K562 (cell line): Measurements from ENCODE around the gene CHRNE. TPM values are rescaled to one million over a fixed set of nuclear protein-coding genes. Genes with fewer than 3 reads are reported as not detected.

ENCODE experiments used
- ATAC-seq: fragments of 200-7000 bp; cut with Tn5 transposase; 3 replicates; pipeline ENCODE4 v1.9.1; 2020; ENCODE audit warnings: moderate library complexity
- BruUV-seq: library from RNA; stranded (reverse); fragments of 400-500 nt; replicated peaks from 2 replicates; lab custom pipeline; 2021; lab: Mats Ljungman, UMichigan
- CTCF ChIA-PET: fragments of 300-600 bp; formaldehyde crosslinking; extraction: SDS; loops from one replicate; lab custom pipeline; 2021; ENCODE audit warnings: low intra/inter-chr PET ratio; lab: Yijun Ruan, JAX
- POLR2A ChIA-PET: fragments of 300-600, 350-650 bp; sonication (Branson Sonifier 250); formaldehyde crosslinking; extraction: SDS; loops from one replicate; lab custom pipeline; 2021; ENCODE audit warnings: antibody characterized with exemption, inconsistent platforms; lab: Yijun Ruan, JAX
- DNase-seq, 4 experiments: peaks; one replicate each; pipeline versions ENCODE4 v3.0.0 to v3.0.0-alpha.2; 2011 to 2018; ENCODE audit warnings: low spot score in 3 of 4, mixed read lengths in 3 of 4; ENCODE audit errors: extremely low read depth in 1 of 4
- FAIRE-seq: peaks from 2 replicates; lab custom pipeline; 2011; peaks lifted over from hg19 to GRCh38; lab: Jason Lieb, UNC
- H2AFZ ChIP-seq: 2 replicates; pipeline ENCODE4 v1.6.0; 2011; ENCODE audit warnings: low read depth, low read length, control low read depth, inconsistent platforms
- H3K27ac ChIP-seq: fragments of 200-600 bp; 3 replicates; pipeline ENCODE4 v1.8.0; 2011; ENCODE audit warnings: low read depth, mild to moderate bottlenecking, control low read depth, inconsistent platforms, low read length, moderate library complexity, mixed read lengths; ENCODE audit errors: extremely low read depth
- H3K27me3 ChIP-seq, 2 experiments: fragments of 300-600 bp in 1 of 2; 2 replicates in 1 of 2; 3 replicates in 1 of 2; pipeline versions ENCODE4 v1.6.0 to v1.8.0; 2011; ENCODE audit warnings: inconsistent platforms in 2 of 2, low read length in 2 of 2, mild to moderate bottlenecking in 1 of 2, mixed read lengths in 1 of 2, moderate library complexity in 1 of 2; ENCODE audit not compliant: control insufficient read depth in 2 of 2, insufficient read depth in 2 of 2
- H3K36me3 ChIP-seq: fragments of 300-600 bp; 3 replicates; pipeline ENCODE4 v1.8.0; 2011; ENCODE audit warnings: mild to moderate bottlenecking, low read length, inconsistent platforms; ENCODE audit not compliant: control insufficient read depth, insufficient read depth
- H3K4me1 ChIP-seq, 2 experiments: fragments of 200-600 bp in 1 of 2; replicated peaks in 1 of 2; 2 replicates in 1 of 2; 3 replicates in 1 of 2; pipeline versions ENCODE4 v1.5.1 to v1.8.0; 2011; ENCODE audit warnings: inconsistent platforms in 2 of 2, low read length in 2 of 2, mild to moderate bottlenecking in 1 of 2, mixed read lengths in 1 of 2, moderate library complexity in 1 of 2; ENCODE audit not compliant: control insufficient read depth in 2 of 2, insufficient read depth in 2 of 2
- H3K4me2 ChIP-seq: 2 replicates; pipeline ENCODE4 v1.6.1; 2011; ENCODE audit warnings: low read length, control low read depth, inconsistent platforms, mixed read lengths; ENCODE audit not compliant: insufficient read depth
- H3K4me3 ChIP-seq: fragments of 200-600 bp; sonication (generic), shearing (Covaris generic); 2 replicates; pipeline ENCODE4 v1.5.1; 2016; ENCODE audit warnings: control low read depth, inconsistent platforms
- H3K79me2 ChIP-seq: fragments of 200-600 bp; 3 replicates; pipeline ENCODE4 v1.8.0; 2011; ENCODE audit warnings: low read length, inconsistent platforms; ENCODE audit not compliant: control insufficient read depth, insufficient read depth
- H3K9ac ChIP-seq, 2 experiments: 2 replicates each; pipeline versions ENCODE4 v1.6.0 to v1.6.1; 2011; ENCODE audit warnings: low read depth in 2 of 2, low read length in 2 of 2, control low read depth in 1 of 2, inconsistent platforms in 1 of 2, mild to moderate bottlenecking in 1 of 2, mixed read lengths in 1 of 2; ENCODE audit not compliant: insufficient read depth in 1 of 2
- H3K9me1 ChIP-seq: one replicate; pipeline ENCODE4 v1.6.0; 2011; ENCODE audit warnings: inconsistent platforms, mild to moderate bottlenecking, low read length, moderate library complexity; ENCODE audit not compliant: control insufficient read depth, insufficient read depth
- H3K9me3 ChIP-seq: replicated peaks from 2 replicates; pipeline ENCODE4 v1.5.1; 2011; ENCODE audit warnings: low read depth, low read length, inconsistent platforms; ENCODE audit not compliant: control insufficient read depth, insufficient read depth
- H4K20me1 ChIP-seq: replicated peaks from 2 replicates; pipeline ENCODE4 v1.6.1; 2011; ENCODE audit warnings: low read length, inconsistent platforms, mixed read lengths; ENCODE audit not compliant: control insufficient read depth, insufficient read depth
- AFF4 ChIP-seq: sonication (generic); formaldehyde crosslinking; IDR thresholded peaks from 2 replicates; pipeline ENCODE4 v1.8.0; 2023; ENCODE audit warnings: mild to moderate bottlenecking, missing genetic modification reagents
- ARID3B ChIP-seq: fragments of 250-450 bp; sonication (Bioruptor Pico); IDR thresholded peaks from 2 replicates; pipeline ENCODE4 v1.4.0; 2020; ENCODE audit warnings: borderline replicate concordance
- ASH1L ChIP-seq: fragments of 450-650 bp; IDR thresholded peaks from 2 replicates; pipeline ENCODE4 v1.6.1; 2018; ENCODE audit warnings: borderline replicate concordance, mild to moderate bottlenecking, low read depth; ENCODE audit not compliant: partially characterized antibody
- CREB1 ChIP-seq, 2 experiments: sonication (generic) in 1 of 2; formaldehyde crosslinking in 1 of 2; IDR thresholded peaks; 2 replicates each; pipeline versions ENCODE4 v1.6.1 to v1.8.0; 2012 to 2022; ENCODE audit warnings: inconsistent platforms in 1 of 2, mild to moderate bottlenecking in 1 of 2, missing genetic modification reagents in 1 of 2, moderate library complexity in 1 of 2
- CREM ChIP-seq: IDR thresholded peaks from 2 replicates; pipeline ENCODE4 v1.6.1; 2014; ENCODE audit warnings: antibody characterized with exemption, low read depth
- HEY1 ChIP-seq: fragments of 250-450 bp; sonication (Bioruptor Pico); IDR thresholded peaks from 2 replicates; pipeline ENCODE4 v1.5.0; 2020; ENCODE audit warnings: mild to moderate bottlenecking, moderate library complexity, borderline replicate concordance
- HNRNPL ChIP-seq: fragments of 200-400 bp; formaldehyde crosslinking; IDR thresholded peaks from 2 replicates; pipeline ENCODE4 v1.6.1; 2017; ENCODE audit warnings: low read depth, mild to moderate bottlenecking, low read length
- OTX1 ChIP-seq: fragments of 450-650 bp; formaldehyde crosslinking; IDR thresholded peaks from 2 replicates; pipeline ENCODE4 v1.4.0; 2022; ENCODE audit warnings: mild to moderate bottlenecking
- PHF21A ChIP-seq: fragments of 450-650 bp; IDR thresholded peaks from 2 replicates; pipeline ENCODE4 v1.6.1; 2017; ENCODE audit warnings: low read depth, borderline replicate concordance
- PTRF ChIP-seq: fragments of 450-650 bp; IDR thresholded peaks from 2 replicates; pipeline ENCODE4 v1.6.1; 2016; ENCODE audit warnings: mild to moderate bottlenecking, missing genetic modification characterization, missing compliant biosample characterization
- TEAD2 ChIP-seq: fragments of 450-650 bp; IDR thresholded peaks from 2 replicates; pipeline ENCODE4 v1.6.1; 2016; ENCODE audit warnings: missing genetic modification characterization, control low read depth, missing compliant biosample characterization
- WGBS: fragments of 100-300 bp; shearing (Covaris generic); methylation state at CpG from one replicate; pipeline ENCODE4 v1.1.6; 2016; ENCODE audit warnings: low coverage, mixed read lengths; ENCODE audit not compliant: insufficient coverage; ENCODE audit errors: missing lambda C conversion rate; 5-methylcytosine and 5-hydroxymethylcytosine counted together
- in situ Hi-C: fragments of 300-500 bp; cut with MboI; formaldehyde crosslinking; loops from 4 replicates; pipeline ENCODE4 v1.15.0; 2018; ENCODE audit warnings: inconsistent platforms, mixed read lengths
- intact Hi-C: fragments of 100-400 bp; cut with micrococcal nuclease; formaldehyde crosslinking; loops from 2 replicates; pipeline ENCODE4 v1.14.2; 2022
- polyA plus RNA-seq, 8 experiments: library from polyadenylated mRNA; depleted of rRNA in 4 of 8; stranded (reverse) in 5 of 8; unstranded in 3 of 8; fragments of >200 nt; fragmentation: Nextera tagmentation in 2 of 8; fragmentation: Illumina TruSeq in 1 of 8; extraction: Ambion mirVana in 2 of 8; extraction: Trizol in 1 of 8; gene quantifications; 2 replicates each; pipeline versions ENCODE4 v1.2.1 to v1.2.3, GENCODE V29; 2011 to 2014; ENCODE audit warnings: inconsistent platforms in 1 of 8, missing spikeins in 1 of 8
- total RNA-seq, 7 experiments: library from RNA; depleted of rRNA in 6 of 7; stranded (reverse); fragments of >200 nt in 6 of 7; fragmentation: Illumina TruSeq in 2 of 7; extraction: Trizol in 2 of 7; gene quantifications; 2 replicates each; pipeline versions ENCODE4 v1.2.1 to v1.2.3, GENCODE V29; 2011 to 2021; ENCODE audit warnings: low replicate concordance in 1 of 7
- TF ChIP-seq, protein P1 (sequence below): IDR thresholded peaks from 3 replicates; pipeline ENCODE4 v1.6.1; 2011; ENCODE audit warnings: borderline replicate concordance, mild to moderate bottlenecking, moderate library complexity; ENCODE audit not compliant: insufficient read length; ENCODE audit errors: extremely low read depth

The CHRNE gene
- total and polyA plus RNA-seq, 9 of the 15 experiments (the other 6 are each of a cell fraction or from before 2014, with no cell fraction given): not detected

DNA sequence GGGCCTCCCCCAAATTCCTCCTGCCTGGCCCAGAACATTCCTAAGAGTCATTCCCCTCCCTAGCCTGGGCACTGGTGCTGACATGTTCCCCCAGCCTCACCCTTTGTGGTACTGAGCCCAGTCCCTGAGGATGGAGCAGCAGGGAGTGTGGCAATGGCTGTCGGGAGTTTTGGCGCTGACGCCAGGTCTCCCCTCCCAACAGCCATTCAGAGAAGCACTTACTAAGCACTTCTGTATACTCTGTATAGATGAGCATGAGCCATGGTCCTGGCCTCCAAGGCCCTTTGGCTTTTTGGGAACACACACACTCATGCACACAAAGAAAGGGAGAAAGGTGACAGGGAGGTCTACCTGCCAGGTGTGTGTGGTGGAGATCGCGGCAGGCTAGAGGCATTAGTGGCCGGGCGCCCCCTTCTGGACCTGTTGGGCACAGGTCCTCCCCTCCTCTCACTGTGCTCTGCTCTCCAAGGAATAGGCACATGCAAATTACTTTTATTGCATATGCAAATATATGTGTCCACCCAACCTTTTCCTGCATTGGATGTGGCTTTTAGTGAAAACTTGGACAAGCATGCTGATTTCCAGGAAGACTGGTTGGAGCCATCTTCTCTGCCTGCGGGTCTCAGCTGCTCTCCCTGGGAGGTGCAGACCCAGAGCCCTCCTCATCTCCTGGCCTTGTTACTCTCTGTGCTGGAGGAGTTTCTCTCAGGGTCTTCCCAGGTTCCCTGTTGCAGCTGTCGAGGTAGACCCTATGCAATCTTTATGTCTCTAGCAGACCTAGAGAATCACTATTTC is 20.9 kb downstream of the CHRNE start:
- POLR2A ChIA-PET: no interaction called here
- 44% methylated on average over 9 of the region's 9 CpGs for WGBS
- FAIRE-seq (peak; percentile 54), DNase-seq (peak; percentile 50 to 69 (median 55)), ATAC-seq (peak; percentile 97)
- intact Hi-C loops: loop anchor here (2.0 to 5.0 kb wide), 2 partner anchors 65 to 95 kb away; partner anchors contain the start of gene VMO1
- Histone ChIP-seq H3K9me1 (peaks cover 2% of the 10 kb centered on the region), H3K9me3 (no peaks in the 10 kb centered on the region), H3K4me3 (no peak overlapping the region), H2AFZ (no peak overlapping the region), H3K79me2 (no peaks in the 10 kb centered on the region), H3K27ac (no peak overlapping the region), H3K36me3 (peaks cover 57% of the 10 kb centered on the region; the same call in 2 of the 3 replicates), H4K20me1 (peaks cover 5% of the 10 kb centered on the region), H3K9ac (no peak overlapping the region), H3K27me3 (no peaks in the 10 kb centered on the region), H3K4me2 (no peak overlapping the region), H3K4me1 (no peaks in the 10 kb centered on the region)
- BruUV-seq: no TSS peak
- in situ Hi-C loops: loop anchor here (5.0 kb wide), 2 partner anchors 80 to 170 kb away; partner anchors contain the start of genes ARRB2 and C17orf114
- CTCF ChIA-PET: interaction anchor here (0.6 to 1.6 kb wide), 4 partner anchors 22 to 172 kb away, joined by 3 to 7 read pairs (median 4); partner anchors contain the start of genes ARRB2 and MED11
- TF ChIP-seq HEY1 (no peak), TEAD2 (tag) (no peak), HNRNPL (no peak), CREM (no peak), ARID3B (CRISPR knock-in tag) (no peak), PTRF (tag) (no peak), AFF4 (CRISPR knock-in tag) (no peak), OTX1 (CRISPR knock-in tag) (no peak), CREB1 (IDR thresholded peaks at IDR 0.05) (no peak), CREB1 (CRISPR knock-in tag; IDR thresholded peaks at IDR 0.05) (no peak), PHF21A (no peak), ASH1L (no peak)
- TF ChIP-seq, protein P1, sequence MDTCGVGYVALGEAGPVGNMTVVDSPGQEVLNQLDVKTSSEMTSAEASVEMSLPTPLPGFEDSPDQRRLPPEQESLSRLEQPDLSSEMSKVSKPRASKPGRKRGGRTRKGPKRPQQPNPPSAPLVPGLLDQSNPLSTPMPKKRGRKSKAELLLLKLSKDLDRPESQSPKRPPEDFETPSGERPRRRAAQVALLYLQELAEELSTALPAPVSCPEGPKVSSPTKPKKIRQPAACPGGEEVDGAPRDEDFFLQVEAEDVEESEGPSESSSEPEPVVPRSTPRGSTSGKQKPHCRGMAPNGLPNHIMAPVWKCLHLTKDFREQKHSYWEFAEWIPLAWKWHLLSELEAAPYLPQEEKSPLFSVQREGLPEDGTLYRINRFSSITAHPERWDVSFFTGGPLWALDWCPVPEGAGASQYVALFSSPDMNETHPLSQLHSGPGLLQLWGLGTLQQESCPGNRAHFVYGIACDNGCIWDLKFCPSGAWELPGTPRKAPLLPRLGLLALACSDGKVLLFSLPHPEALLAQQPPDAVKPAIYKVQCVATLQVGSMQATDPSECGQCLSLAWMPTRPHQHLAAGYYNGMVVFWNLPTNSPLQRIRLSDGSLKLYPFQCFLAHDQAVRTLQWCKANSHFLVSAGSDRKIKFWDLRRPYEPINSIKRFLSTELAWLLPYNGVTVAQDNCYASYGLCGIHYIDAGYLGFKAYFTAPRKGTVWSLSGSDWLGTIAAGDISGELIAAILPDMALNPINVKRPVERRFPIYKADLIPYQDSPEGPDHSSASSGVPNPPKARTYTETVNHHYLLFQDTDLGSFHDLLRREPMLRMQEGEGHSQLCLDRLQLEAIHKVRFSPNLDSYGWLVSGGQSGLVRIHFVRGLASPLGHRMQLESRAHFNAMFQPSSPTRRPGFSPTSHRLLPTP: no peak
